Stimulated activated CD4-positive, alpha-beta T cell treated with anti-CD3 and anti-CD28 coated beads, TNF-alpha, amount 100 ng/mL, for 24 hours (primary cell): ENCODE measurements around the gene CCNY.
"Not testable (repeated sequence)": the region's sequence is repeated elsewhere in the genome, so short reads cannot be mapped to it uniquely, and the experiment has no call there.

Source experiments
- DNase-seq, 3 experiments: peaks; one replicate each; pipeline ENCODE4 v3.0.0-alpha.2; 2020; ENCODE audit warnings: low read depth in 3 of 3

The CCNY gene

DNA sequence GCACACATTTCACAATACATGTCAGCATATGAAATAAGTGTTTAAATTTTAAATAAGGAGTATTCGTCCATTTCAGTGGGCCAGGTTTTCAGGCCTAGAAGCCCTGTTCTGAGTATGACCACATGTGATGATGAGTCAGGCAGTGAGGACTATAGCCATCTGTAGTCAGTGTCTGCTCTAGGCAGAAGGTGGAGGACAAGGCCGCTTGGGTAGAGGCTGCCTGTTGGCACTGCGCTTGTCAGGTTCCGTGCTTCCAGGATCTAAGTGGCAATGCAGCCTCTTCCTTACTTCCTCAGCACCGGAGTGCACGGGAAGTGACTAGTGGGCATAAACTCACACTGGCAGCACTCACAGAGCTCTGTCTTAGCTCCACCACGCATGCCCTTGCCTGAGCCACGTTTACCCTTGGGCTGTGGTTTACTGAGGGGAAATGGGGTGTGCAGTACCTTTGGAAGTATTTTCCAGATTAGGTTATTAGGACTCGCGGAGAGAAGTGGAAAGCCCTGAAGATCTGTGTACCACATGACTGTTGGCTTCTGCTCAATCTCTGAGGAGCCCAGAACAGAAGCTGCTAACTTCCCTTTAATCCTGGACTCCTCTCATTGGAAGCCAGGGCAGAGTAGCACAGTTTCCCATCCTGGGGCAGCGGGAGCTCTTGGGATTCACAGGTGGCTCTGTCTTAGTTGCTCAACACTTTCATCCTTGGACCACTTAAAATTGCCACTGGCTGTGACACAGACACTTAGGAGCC, 181.3 kb downstream of the CCNY start:
- no peak for DNase-seq

GRCh38 chr10:35518187-35518586, 181.9 kb downstream of the CCNY start:
- DNase-seq = not testable (repeated sequence)

- no peak for DNase-seq
Observed at GRCh38 chr10:35520996-35521395, 184.7 kb downstream of the CCNY start.

DNA sequence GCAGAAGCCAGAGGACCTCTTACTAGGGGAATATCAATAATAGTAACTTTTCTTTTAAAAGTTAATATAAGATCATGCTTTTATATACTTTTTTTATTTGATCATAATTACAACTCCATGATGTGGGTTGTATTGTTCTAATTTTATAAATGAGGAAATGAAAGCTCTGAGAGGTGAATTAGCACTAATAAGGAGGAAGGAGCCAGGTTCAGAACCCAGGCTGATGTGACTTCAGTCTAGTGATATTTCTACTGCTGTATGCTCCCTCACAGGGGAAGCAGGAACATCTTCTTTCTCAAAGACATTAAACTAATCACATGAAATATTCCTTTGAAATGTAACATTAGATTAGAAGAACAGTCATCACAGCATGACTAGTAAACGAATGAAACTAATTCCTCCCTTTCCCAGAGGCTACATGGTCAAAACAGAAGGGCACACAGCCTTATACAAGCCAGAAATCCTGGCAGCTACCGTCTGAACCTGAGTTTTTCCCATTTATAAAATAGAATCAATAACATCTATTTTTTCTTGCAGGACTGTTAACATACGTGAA, 187.4 kb downstream of the CCNY start:
- no peak for DNase-seq

DNA sequence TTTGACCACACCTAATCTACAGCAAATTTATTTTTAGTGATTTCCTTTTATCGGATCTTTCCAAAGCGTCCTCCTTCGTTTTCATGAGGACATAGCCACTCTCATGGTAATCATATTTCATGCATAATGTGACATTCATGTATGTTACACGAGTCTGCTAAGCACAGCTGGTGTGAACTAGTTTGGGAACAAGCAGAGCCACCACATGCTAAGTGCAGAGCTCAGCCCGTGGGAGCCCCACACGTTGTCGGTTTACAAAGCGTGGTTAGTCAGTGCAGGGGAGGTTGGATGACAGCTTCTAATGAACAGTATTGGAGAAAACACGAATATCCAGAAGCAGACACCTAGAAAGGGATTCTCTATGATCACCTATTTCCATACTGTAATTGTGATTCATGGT, 190.4 kb downstream of the CCNY start:
- no peak for DNase-seq

- DNase-seq = no peak
Observed at GRCh38 chr10:35532141-35532540, 195.8 kb downstream of the CCNY start.

- DNase-seq = no peak
Observed at GRCh38 chr10:35533565-35533964, 197.3 kb downstream of the CCNY start.

- DNase-seq = no peak
Observed at GRCh38 chr10:35535136-35535535, 198.8 kb downstream of the CCNY start.

DNA sequence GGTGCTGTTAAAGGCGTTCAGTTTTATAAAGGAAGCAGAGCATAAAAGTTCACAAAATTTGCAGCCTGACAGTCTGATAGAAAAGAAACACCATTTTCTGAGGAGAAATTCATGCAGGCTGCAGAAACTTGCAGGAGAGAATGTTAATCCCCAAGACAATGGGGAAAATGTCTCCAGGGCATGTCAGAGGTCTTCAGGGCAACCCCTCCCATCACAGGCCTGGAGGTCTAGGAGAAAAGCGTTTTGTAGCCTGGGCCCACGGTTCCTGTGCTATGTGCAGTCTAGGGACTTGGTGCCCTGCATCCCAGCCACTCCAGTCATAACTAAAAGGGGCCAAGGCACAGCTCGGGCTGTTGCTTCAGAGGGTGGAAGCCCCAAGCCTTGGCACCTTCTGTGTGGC, 200.5 kb downstream of the CCNY start:
- DNase-seq = no peak

- not testable (repeated sequence) for DNase-seq
Observed at GRCh38 chr10:35537925-35538324, 201.6 kb downstream of the CCNY start.

DNA sequence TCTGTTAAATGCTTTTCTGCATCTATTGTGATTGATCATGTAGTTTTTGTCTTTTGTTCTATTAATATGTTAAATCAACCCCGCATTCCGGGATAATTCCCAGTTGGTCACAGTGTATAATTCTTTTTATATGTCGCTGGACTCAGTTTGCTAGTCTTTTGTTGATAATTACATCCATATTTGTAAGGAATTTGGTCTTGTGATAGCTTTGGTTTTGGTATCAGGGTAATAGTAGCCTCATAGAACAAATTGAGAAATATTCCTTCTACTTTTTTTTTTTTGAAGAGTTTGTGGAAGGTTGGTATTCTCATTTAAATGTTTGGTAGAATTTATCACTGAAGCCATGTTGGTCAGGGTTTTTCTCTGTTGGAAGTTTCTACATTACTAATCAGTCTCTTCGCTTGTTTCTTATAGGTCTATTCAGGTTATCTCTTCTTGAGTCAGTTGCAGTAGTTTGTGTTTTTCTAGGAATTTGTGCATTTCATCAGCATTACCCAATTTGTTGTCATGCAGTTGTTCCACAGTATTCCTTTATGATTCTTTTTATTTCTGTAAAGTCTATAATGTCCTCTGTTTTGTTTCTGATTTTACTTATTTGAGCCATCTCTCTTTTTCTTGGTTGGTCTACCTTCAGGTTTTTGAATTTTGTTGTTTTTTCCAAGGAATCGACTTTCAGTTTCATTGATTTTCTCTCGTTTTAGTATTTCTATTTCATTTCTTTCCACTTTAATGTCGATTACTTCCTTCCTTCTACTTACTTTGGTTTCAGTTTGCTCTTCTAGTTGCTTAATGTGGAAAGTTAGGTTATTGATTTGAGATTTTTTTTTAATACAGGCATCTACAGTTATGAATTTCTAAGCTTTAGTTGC, 204.2 kb downstream of the CCNY start:
- DNase-seq = no peak

DNA sequence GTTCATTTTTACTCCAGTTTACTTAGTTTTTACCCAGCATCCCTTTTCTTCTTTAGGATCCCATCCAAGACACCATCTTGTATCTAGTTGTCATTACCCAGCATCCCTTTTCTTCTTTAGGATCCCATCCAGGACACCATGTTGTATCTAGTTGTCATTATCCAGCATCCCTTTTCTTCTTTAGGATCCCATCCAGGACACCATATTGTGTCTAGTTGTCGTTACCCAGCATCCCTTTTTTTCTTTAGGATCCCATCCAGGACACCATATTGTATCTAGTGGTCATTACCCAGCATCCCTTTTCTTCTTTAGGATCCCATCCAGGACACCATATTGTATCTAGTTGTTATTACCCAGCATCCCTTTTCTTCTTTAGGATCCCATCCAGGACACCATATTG, 205.4 kb downstream of the CCNY start:
- DNase-seq = no peak

- no peak for DNase-seq
Observed at GRCh38 chr10:35542303-35542702, 206.0 kb downstream of the CCNY start.

- no peak for DNase-seq
Observed at GRCh38 chr10:35545079-35545657, 208.9 kb downstream of the CCNY start.

GRCh38 chr10:35545878-35546590, 209.7 kb downstream of the CCNY start:
- no peak for DNase-seq

GRCh38 chr10:35546824-35547225, 210.5 kb downstream of the CCNY start:
- no peak for DNase-seq

DNA sequence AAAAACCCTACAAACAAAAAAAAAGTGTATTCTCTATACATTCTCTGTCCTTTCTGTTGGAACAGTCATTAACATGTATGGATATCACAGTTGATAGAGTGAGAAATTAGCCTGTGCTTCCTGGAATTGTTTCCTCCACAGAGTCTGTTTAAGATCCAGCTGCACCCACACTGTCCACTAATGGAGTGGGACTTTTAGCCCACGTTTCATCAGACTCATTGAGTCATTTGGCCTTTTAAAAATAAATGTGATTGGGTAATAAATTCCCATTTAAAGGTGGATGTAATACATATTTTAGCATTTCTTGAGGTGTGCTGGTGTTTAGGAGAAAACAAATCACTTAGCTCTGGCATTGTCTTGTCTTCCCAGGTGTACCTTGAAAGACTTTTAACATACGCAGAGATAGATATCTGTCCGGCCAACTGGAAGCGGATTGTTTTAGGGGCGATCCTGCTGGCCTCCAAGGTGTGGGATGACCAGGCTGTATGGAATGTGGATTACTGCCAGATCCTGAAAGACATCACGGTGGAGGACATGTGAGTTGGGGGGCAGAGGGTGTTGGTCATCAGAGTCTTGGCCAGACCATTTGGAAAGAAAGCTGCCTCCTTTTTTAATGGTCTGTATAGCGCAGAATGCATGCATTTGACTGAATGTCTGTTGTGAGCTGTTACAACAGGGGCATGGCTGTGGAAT, 216.5 kb downstream of the CCNY start:
- no peak for DNase-seq

GRCh38 chr10:35554036-35554435, 217.7 kb downstream of the CCNY start:
- DNase-seq = no peak

- no peak for DNase-seq
Observed at GRCh38 chr10:35554461-35555056, 218.2 kb downstream of the CCNY start.
